Mesangial cell (primary cell): ENCODE results near the gene RTKN2. TPM values are rescaled to one million over a fixed set of nuclear protein-coding genes. Genes with fewer than 3 reads are reported as not detected.

Experiments
- total RNA-seq: library from RNA; depleted of rRNA; stranded (reverse); fragments of >200 nt; gene quantifications from 2 replicates; pipeline ENCODE4 v1.2.3, GENCODE V29; 2015

The RTKN2 gene, protein sequence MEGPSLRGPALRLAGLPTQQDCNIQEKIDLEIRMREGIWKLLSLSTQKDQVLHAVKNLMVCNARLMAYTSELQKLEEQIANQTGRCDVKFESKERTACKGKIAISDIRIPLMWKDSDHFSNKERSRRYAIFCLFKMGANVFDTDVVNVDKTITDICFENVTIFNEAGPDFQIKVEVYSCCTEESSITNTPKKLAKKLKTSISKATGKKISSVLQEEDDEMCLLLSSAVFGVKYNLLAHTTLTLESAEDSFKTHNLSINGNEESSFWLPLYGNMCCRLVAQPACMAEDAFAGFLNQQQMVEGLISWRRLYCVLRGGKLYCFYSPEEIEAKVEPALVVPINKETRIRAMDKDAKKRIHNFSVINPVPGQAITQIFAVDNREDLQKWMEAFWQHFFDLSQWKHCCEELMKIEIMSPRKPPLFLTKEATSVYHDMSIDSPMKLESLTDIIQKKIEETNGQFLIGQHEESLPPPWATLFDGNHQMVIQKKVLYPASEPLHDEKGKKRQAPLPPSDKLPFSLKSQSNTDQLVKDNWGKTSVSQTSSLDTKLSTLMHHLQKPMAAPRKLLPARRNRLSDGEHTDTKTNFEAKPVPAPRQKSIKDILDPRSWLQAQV
- total RNA-seq, result 1.5 and 5.5 TPM in 2 replicates

DNA sequence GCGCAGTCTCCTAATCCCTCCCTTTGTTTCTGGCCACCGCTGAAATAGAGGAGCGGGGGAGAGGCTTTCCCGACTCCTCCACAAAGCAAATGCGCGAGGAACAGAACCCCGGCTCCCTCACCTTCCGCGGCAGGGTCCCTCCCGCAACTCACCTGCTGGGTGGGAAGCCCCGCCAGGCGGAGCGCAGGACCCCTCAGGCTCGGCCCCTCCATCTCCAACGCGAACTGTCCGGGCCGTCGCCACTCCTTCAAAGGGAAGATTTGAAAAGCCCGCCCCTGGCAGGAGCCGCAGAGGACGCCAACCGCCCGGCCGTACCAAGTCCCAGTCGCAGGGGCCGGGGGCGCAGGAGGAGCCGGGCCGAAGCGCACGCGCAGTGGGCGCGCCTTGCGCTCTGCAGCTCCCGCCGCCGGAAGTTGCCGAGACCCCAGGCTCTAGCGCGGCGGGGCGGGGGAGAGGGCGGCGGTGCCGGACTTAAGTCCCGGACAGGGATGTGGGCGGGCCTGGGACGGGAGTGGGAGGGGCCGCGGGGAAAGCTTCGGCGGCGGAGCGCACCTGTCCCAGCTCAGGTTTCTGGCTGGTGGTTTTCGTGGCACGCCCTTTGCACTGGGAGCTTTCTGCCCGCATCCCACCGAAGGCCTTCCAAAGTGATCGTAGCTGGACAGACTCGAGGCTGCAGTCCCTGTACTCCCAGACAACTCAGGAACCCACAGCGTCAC is at the start of gene RTKN2:
Gene RTKN2, minus strand, starts transcription at position 446 of the 716 bp plus-strand sequence. Its CDS starts 234 bp downstream, at position 212.

Other genes starting within 250 kb of the RTKN2 start
- 2.7 and 2.8 TPM in 2 replicates for gene ZNF365, start 105.5 kb upstream of the RTKN2 start, total RNA-seq